CD8-positive, alpha-beta memory T cell (primary cell): ENCODE data around the gene MFAP2. TPM values are rescaled to one million over a fixed set of nuclear protein-coding genes. Genes with fewer than 3 reads are reported as not detected.
A peak's percentile ranks its signal among the peaks of the same experiment; 100 is the strongest.
"Not testable (repeated sequence)": the region's sequence is repeated elsewhere in the genome, so short reads cannot be mapped to it uniquely, and the experiment has no call there.

Source experiments
- CTCF ChIA-PET: fragments of 350-600 bp; sonication (Branson Sonifier 250); formaldehyde crosslinking; loops from one replicate; lab custom pipeline; 2021; ENCODE audit warnings: antibody characterized with exemption; lab: Charles Lee
- POLR2A ChIA-PET: fragments of 350-600 bp; sonication (Branson Sonifier 250); formaldehyde crosslinking; loops from one replicate; lab custom pipeline; 2021; ENCODE audit warnings: antibody characterized with exemption; lab: Charles Lee
- DNase-seq, 5 donors: peaks; one replicate each; pipeline versions ENCODE4 v3.0.0 to v3.0.0-alpha.2; 2020 to 2022; ENCODE audit warnings: mixed read lengths in 1 of 5
- H3K27ac ChIP-seq: one replicate; pipeline ENCODE4 v1.7.0; 2013; ENCODE audit warnings: low read depth, mild to moderate bottlenecking, low read length, moderate library complexity
- H3K27me3 ChIP-seq: 2 replicates; pipeline ENCODE4 v1.7.0; 2013; ENCODE audit warnings: low read length, mild to moderate bottlenecking; ENCODE audit not compliant: insufficient read depth, poor library complexity, severe bottlenecking
- H3K36me3 ChIP-seq: 2 replicates; pipeline ENCODE4 v1.7.0; 2013; ENCODE audit warnings: mild to moderate bottlenecking, low read length, moderate library complexity; ENCODE audit not compliant: insufficient read depth
- H3K4me1 ChIP-seq: 2 replicates; pipeline ENCODE4 v1.7.0; 2013; ENCODE audit warnings: mild to moderate bottlenecking, low read length, moderate library complexity; ENCODE audit not compliant: insufficient read depth
- H3K4me3 ChIP-seq: 2 replicates; pipeline ENCODE4 v1.7.0; 2013; ENCODE audit warnings: mild to moderate bottlenecking, low read length
- H3K9me3 ChIP-seq: 2 replicates; pipeline ENCODE4 v1.7.0; 2013; ENCODE audit warnings: mild to moderate bottlenecking, low read length
- H3K27ac Mint-ChIP-seq, 8 donors: one replicate each; pipeline ENCODE4 v1.8.0; 2020 to 2021; ENCODE audit warnings: mixed read lengths in 8 of 8, mild to moderate bottlenecking in 6 of 8, inconsistent platforms in 3 of 8, moderate library complexity in 3 of 8
- H3K27me3 Mint-ChIP-seq, 2 donors: one replicate each; pipeline ENCODE4 v1.8.0; 2020 to 2021; ENCODE audit warnings: mixed read lengths in 2 of 2, mild to moderate bottlenecking in 1 of 2, moderate library complexity in 1 of 2
- H3K36me3 Mint-ChIP-seq, 3 donors: one replicate each; pipeline ENCODE4 v1.8.0; 2020 to 2021; ENCODE audit warnings: mixed read lengths in 3 of 3, inconsistent platforms in 1 of 3, mild to moderate bottlenecking in 1 of 3
- H3K4me1 Mint-ChIP-seq, 3 donors: one replicate each; pipeline ENCODE4 v1.8.0; 2020 to 2021; ENCODE audit warnings: mixed read lengths in 3 of 3, inconsistent platforms in 1 of 3, mild to moderate bottlenecking in 1 of 3
- H3K4me3 Mint-ChIP-seq, 7 donors: one replicate each; pipeline ENCODE4 v1.8.0; 2020 to 2021; ENCODE audit warnings: mixed read lengths in 7 of 7, mild to moderate bottlenecking in 6 of 7, moderate library complexity in 4 of 7, inconsistent platforms in 2 of 7
- H3K9me3 Mint-ChIP-seq, 5 donors: one replicate each; pipeline ENCODE4 v1.8.0; 2020 to 2022; ENCODE audit warnings: mixed read lengths in 5 of 5, mild to moderate bottlenecking in 3 of 5, moderate library complexity in 2 of 5, inconsistent platforms in 1 of 5
- polyA plus RNA-seq: library from polyadenylated mRNA; unstranded; fragments of 300-500 nt; fragmentation: Illumina TruSeq; gene quantifications from one replicate; pipeline ENCODE4 v1.2.3, GENCODE V29; 2021
- total RNA-seq, 2 experiments: library from RNA; stranded (reverse); gene quantifications; one replicate each; pipeline ENCODE4 v1.2.3, GENCODE V29; 2021

Gene MFAP2
- total and polyA plus RNA-seq, 3 experiments from 2014 or later = 0.39 TPM; not detected in 2

DNA sequence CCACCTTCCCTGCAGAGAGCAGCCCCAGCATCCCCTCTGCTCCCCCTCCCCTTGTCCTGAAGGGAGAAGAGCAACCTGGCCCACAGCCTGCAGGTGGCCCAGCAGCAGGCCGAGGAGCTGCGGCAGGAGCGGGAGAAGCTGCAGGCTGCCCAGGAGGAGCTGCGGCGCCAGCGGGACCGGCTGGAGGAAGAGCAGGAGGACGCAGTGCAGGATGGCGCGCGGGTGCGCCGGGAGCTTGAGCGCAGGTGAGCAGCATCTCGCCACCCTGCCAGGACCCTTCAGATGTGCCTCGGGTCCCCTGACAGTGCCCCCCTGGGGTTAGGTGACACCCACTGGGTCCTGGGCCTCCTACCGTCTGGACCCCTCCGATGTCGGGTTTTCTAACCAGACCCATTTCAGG is 36.4 kb downstream of the MFAP2 start:
- Mint-ChIP-seq H3K9me3 (no peaks in the 10 kb centered on the region), H3K4me3 (no peak overlapping the region), H3K36me3 (peaks cover 5 to 60% (median 6%) of the 10 kb centered on the region in 3 donors), H3K4me1 (no peaks in the 10 kb centered on the region), H3K27ac (no peak overlapping the region), H3K27me3 (no peaks in the 10 kb centered on the region)
- H3K27ac ChIP-seq = no peak overlapping the region
- no peaks in the 10 kb centered on the region for H3K9me3 ChIP-seq
- no peak for DNase-seq
- CTCF ChIA-PET = no interaction called here
- H3K27me3 ChIP-seq = no peaks in the 10 kb centered on the region
- no peak overlapping the region for H3K4me3 ChIP-seq
- no peaks in the 10 kb centered on the region for H3K36me3 ChIP-seq
- H3K4me1 ChIP-seq = no peaks in the 10 kb centered on the region
- POLR2A ChIA-PET = no interaction called here

DNA sequence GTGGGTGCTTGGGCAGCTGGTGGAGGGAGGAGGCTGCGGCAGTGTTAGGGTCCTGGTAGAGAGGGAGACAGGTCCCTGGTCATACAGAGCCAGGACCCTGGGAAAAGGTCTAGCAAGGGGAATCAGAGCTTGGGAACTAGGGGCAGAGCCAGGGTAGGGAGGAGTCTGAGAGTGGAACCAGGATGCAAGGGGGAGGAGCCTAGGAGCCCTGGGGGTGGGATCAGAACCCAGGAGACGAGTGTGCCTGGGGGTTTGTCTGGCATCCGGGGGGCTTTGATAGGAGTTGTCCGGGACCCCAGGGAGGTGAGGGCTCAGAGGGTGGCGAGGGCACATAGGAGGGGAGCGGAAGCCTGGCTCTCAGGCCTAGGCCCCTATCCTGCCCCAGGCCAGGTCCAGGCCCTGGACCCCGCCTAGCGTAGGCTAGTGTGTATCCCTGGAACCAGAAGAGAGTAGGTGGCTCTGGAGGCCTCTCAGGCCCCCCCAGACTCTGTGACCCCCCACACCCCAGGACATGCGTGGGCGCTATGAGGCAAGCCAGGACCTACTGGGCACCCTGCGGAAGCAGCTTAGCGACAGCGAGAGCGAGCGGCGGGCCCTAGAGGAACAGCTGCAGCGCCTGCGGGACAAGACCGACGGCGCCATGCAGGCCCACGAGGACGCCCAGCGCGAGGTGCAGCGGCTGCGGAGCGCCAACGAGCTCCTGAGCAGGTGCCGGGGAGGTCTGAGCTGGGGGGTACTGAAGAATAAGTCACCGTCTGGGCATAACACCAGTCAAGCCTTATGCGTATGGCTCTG is 40.8 kb downstream of the MFAP2 start:
- Mint-ChIP-seq H3K27ac (peak overlapping the region in 1 of 8 donors; percentile 51), H3K36me3 (peaks cover 3 to 68% (median 6%) of the 10 kb centered on the region in 3 donors)
- POLR2A ChIA-PET, H3K27me3 Mint-ChIP-seq, H3K36me3 ChIP-seq, H3K4me1 Mint-ChIP-seq, H3K4me3 Mint-ChIP-seq, H3K4me3 ChIP-seq, DNase-seq, H3K9me3 ChIP-seq, H3K4me1 ChIP-seq, H3K27me3 ChIP-seq, H3K27ac ChIP-seq, H3K9me3 Mint-ChIP-seq: not testable (repeated sequence)
- CTCF ChIA-PET = interaction anchor here (1.4 kb wide), 1 partner anchor 319 kb away, joined by 3 read pairs; no protein-coding TSS in a partner anchor

DNA sequence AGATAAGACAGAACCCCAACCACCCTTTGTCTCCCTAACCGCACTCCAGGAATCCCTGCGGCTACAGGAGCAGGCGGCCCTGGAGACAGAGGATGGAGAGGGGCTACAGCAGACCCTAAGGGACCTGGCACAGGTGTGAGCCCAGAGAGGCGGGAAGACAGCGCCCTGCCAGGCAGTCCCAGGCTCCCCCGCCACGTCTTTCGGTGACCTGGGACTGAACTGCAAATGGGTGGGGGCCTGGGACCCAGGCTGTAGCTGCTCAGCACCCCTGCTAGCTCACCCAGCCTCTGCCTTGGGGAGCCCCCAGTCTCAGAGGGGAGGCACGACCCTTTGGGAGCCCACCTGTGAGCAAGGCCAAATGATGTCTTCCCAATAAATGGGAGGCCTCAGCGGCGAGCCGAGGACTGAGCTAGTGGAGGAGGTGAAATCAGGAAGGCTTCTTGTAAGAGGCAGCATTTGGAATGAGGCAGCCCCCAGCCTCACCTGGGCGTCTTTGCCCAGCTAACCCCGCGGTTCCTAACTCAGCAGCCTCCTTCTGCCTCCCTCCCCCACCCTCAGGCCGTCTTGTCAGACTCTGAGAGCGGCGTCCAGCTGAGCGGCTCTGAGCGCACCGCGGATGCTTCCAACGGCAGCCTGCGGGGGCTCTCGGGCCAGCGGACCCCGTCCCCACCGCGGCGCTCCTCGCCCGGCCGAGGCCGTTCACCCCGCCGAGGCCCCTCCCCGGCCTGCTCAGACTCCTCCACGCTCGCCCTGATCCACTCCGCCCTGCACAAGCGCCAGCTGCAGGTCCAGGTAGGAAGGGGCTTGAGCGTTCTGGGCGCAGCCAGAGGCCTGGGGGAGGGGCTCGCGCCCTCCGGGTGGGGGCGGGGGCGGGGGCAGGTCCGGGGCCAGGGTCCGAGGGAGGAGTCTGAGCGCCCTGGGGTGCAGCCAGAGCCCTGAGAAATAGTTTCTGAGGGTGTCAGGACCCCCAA is 41.8 kb downstream of the MFAP2 start:
- H3K9me3 Mint-ChIP-seq = no peaks in the 10 kb centered on the region
- H3K4me1 Mint-ChIP-seq = no peaks in the 10 kb centered on the region
- Histone ChIP-seq H3K9me3 (no peaks in the 10 kb centered on the region), H3K27me3 (no peaks in the 10 kb centered on the region), H3K27ac (no peak overlapping the region), H3K4me1 (no peaks in the 10 kb centered on the region), H3K4me3 (no peak overlapping the region), H3K36me3 (no peaks in the 10 kb centered on the region)
- POLR2A ChIA-PET = no interaction called here
- H3K36me3 Mint-ChIP-seq = peaks cover 3 to 70% (median 6%) of the 10 kb centered on the region in 3 donors
- H3K27me3 Mint-ChIP-seq = no peaks in the 10 kb centered on the region
- H3K27ac Mint-ChIP-seq = peak overlapping the region in 1 of 8 donors; percentile 33
- no peak overlapping the region for H3K4me3 Mint-ChIP-seq
- CTCF ChIA-PET = no interaction called here
- DNase-seq = no peak

DNA sequence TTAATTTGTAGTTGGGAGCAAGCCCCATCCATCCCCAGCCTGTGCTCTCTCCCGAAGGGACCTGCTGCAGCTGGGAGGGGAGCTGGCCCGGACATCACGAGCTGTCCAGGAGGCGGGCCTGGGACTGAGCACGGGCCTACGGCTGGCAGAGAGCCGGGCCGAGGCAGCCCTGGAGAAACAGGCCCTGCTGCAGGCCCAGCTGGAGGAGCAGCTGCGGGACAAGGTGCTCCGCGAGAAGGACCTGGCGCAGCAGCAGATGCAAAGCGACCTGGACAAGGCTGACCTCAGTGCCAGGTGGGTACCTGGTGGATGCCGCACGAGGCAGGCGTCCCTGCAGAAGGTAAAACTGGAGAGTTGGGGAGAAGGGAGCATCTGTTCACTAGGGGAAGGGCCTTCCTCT is 43.8 kb downstream of the MFAP2 start:
- H3K9me3 ChIP-seq, H3K4me3 Mint-ChIP-seq, POLR2A ChIA-PET, H3K4me1 Mint-ChIP-seq, H3K4me1 ChIP-seq, H3K27me3 Mint-ChIP-seq, H3K4me3 ChIP-seq, H3K27ac Mint-ChIP-seq, DNase-seq, H3K27ac ChIP-seq, H3K36me3 ChIP-seq, H3K27me3 ChIP-seq, H3K9me3 Mint-ChIP-seq: not testable (repeated sequence)
- CTCF ChIA-PET = interaction anchor here (1.6 kb wide), 1 partner anchor 50 kb away, joined by 3 read pairs; no protein-coding TSS in a partner anchor
- peaks cover 0 to 71% (median 3%) of the 10 kb centered on the region in 3 donors for H3K36me3 Mint-ChIP-seq

GRCh38 chr1:16933945-16934344 is 46.5 kb downstream of the MFAP2 start:
- H3K27ac ChIP-seq, H3K4me1 Mint-ChIP-seq, H3K4me3 Mint-ChIP-seq, H3K4me1 ChIP-seq, H3K9me3 Mint-ChIP-seq, H3K4me3 ChIP-seq, H3K27me3 ChIP-seq, CTCF ChIA-PET, H3K27ac Mint-ChIP-seq, H3K36me3 ChIP-seq, H3K27me3 Mint-ChIP-seq, DNase-seq, POLR2A ChIA-PET, H3K9me3 ChIP-seq: not testable (repeated sequence)
- H3K36me3 Mint-ChIP-seq = peaks cover 0 to 75% (median 2%) of the 10 kb centered on the region in 3 donors

- H3K27ac ChIP-seq, H3K27me3 Mint-ChIP-seq, H3K4me1 ChIP-seq, CTCF ChIA-PET, POLR2A ChIA-PET, H3K27me3 ChIP-seq, H3K9me3 Mint-ChIP-seq, H3K4me3 Mint-ChIP-seq, H3K27ac Mint-ChIP-seq, DNase-seq, H3K4me3 ChIP-seq, H3K36me3 ChIP-seq, H3K9me3 ChIP-seq: not testable (repeated sequence)
- Mint-ChIP-seq H3K36me3 (peaks cover 0 to 54% (median 2%) of the 10 kb centered on the region in 3 donors), H3K4me1 (peaks cover 5 to 19% (median 7%) of the 10 kb centered on the region in 3 donors)
These were observed 49.0 kb downstream of the MFAP2 start for GRCh38 chr1:16931206-16931934.

DNA sequence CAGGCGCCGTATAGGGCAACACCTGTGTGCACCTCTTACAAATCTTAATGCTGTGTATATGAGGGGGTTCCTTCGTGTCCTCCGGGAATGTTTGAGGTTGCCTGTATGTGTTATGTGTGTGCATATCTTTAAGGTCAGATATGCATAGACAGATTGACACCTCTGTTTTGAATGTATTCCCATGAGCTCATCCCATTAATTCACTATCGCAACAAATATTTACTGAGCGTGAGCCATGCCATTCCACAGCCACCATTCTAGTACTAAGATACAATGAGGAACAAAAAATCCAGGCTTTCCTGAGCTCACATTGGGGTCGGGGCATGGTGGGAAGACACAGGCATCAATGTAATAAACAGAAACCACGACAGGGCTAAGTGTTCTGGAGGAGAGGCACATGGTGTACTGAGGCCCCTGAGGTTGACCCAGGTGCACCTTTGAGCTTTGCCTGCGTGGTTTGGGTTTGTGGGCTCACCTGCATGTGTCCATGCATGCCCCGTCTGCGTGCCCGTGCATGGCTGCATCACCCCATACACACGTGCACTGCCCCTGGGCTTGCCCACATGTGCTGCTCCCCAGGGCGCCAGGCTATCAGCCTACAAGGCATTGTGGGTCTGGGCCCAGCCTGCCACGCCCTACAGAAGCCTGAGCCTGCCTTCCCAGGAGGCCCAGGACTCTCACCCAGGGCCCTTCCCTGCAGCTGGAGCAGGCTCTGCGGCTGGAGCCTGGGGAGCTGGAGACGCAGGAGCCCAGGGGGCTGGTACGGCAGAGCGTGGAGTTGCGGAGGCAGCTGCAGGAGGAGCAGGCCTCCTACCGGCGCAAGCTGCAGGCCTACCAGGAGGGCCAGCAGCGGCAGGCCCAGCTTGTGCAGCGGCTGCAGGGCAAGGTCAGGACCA is 51.0 kb downstream of the MFAP2 start:
- not testable (repeated sequence) for H3K27me3 Mint-ChIP-seq, DNase-seq

More for the DNA sequence above, 51.0 kb downstream of the MFAP2 start:
- Mint-ChIP-seq H3K27ac (peak overlapping the region in 2 of 8 donors; percentile 47 to 48), H3K4me1 (peaks cover 5 to 27% (median 12%) of the 10 kb centered on the region in 3 donors), H3K36me3 (peaks cover 0 to 43% (median 2%) of the 10 kb centered on the region in 3 donors)
- H3K27ac ChIP-seq, H3K9me3 Mint-ChIP-seq, H3K9me3 ChIP-seq, H3K4me1 ChIP-seq, H3K27me3 ChIP-seq, POLR2A ChIA-PET, CTCF ChIA-PET, H3K36me3 ChIP-seq, H3K4me3 ChIP-seq, H3K4me3 Mint-ChIP-seq: not testable (repeated sequence)
